HEK293T (cell line): ENCODE data around the gene KLF5.

ENCODE experiments used
- ARNT ChIP-seq: fragments of 450-650 bp; IDR thresholded peaks from 2 replicates; pipeline ENCODE4 v1.6.1; 2017; ENCODE audit warnings: mild to moderate bottlenecking
- BHLHE40 ChIP-seq: fragments of 450-650 bp; IDR thresholded peaks from 2 replicates; pipeline ENCODE4 v1.6.1; 2016; ENCODE audit warnings: mild to moderate bottlenecking, moderate library complexity, borderline replicate concordance
- CTBP1 ChIP-seq: fragments of 450-650 bp; IDR thresholded peaks from 2 replicates; pipeline ENCODE4 v1.6.1; 2016; ENCODE audit warnings: borderline replicate concordance
- ELF4 ChIP-seq: fragments of 450-650 bp; IDR thresholded peaks from 2 replicates; pipeline ENCODE4 v1.6.1; 2017; ENCODE audit warnings: antibody characterized with exemption
- FOXA1 ChIP-seq: fragments of 450-650 bp; IDR thresholded peaks from 2 replicates; pipeline ENCODE4 v1.6.1; 2016; ENCODE audit warnings: mild to moderate bottlenecking
- FOXK2 ChIP-seq: fragments of 450-650 bp; IDR thresholded peaks from 2 replicates; pipeline ENCODE4 v1.6.1; 2016; ENCODE audit warnings: mild to moderate bottlenecking
- FOXM1 ChIP-seq: fragments of 450-650 bp; IDR thresholded peaks from 2 replicates; pipeline ENCODE4 v1.6.1; 2017; ENCODE audit warnings: mild to moderate bottlenecking, borderline replicate concordance
- L3MBTL2 ChIP-seq: fragments of 450-650 bp; conservative IDR thresholded peaks from 2 replicates; pipeline ENCODE4 v1.6.1; 2016; ENCODE audit warnings: mild to moderate bottlenecking
- LEF1 ChIP-seq: fragments of 450-650 bp; IDR thresholded peaks from 2 replicates; pipeline ENCODE4 v1.6.1; 2017; ENCODE audit warnings: mild to moderate bottlenecking, borderline replicate concordance
- PKNOX1 ChIP-seq: fragments of 450-650 bp; IDR thresholded peaks from 2 replicates; pipeline ENCODE4 v1.6.1; 2016
- SP1 ChIP-seq: fragments of 450-650 bp; IDR thresholded peaks from 2 replicates; pipeline ENCODE4 v1.6.1; 2017
- SUZ12 ChIP-seq: fragments of 450-650 bp; IDR thresholded peaks from 2 replicates; pipeline ENCODE4 v1.6.1; 2016; ENCODE audit warnings: mild to moderate bottlenecking
- TARDBP ChIP-seq: fragments of 450-650 bp; IDR thresholded peaks from 2 replicates; pipeline ENCODE4 v1.6.1; 2016
- ZNF384 ChIP-seq: fragments of 450-650 bp; IDR thresholded peaks from 2 replicates; pipeline ENCODE4 v1.6.1; 2016

GRCh38 chr13:73035660-73036059 is 23.1 kb upstream of the KLF5 start:
- TF ChIP-seq FOXA1 (no peak), ELF4 (no peak), ARNT (no peak), L3MBTL2 (no peak), FOXK2 (no peak), LEF1 (no peak), PKNOX1 (no peak), BHLHE40 (no peak), TARDBP (no peak), SP1 (no peak), SUZ12 (no peak), FOXM1 (no peak), ZNF384 (no peak), CTBP1 (no peak)
